RPMI8226 (cell line): Measurements from ENCODE around the gene ALCAM.
"Not testable (repeated sequence)": the region's sequence is repeated elsewhere in the genome, so short reads cannot be mapped to it uniquely, and the experiment has no call there.

ENCODE experiments used
- DNase-seq: peaks from one replicate; pipeline ENCODE4 v3.0.0-alpha.2; 2015

Gene ALCAM

GRCh38 chr3:105534491-105534890 lies 167.8 kb downstream of the ALCAM start:
- no peak for DNase-seq

- no peak for DNase-seq
Measured at GRCh38 chr3:105537371-105538080, 170.8 kb downstream of the ALCAM start.

GRCh38 chr3:105538483-105538882 lies 171.8 kb downstream of the ALCAM start:
- DNase-seq = peak; percentile 4

- no peak for DNase-seq
Measured at GRCh38 chr3:105539897-105540296, 173.2 kb downstream of the ALCAM start.

- no peak for DNase-seq
Measured at GRCh38 chr3:105542282-105543019, 175.7 kb downstream of the ALCAM start.

GRCh38 chr3:105545051-105545450 lies 178.3 kb downstream of the ALCAM start:
- DNase-seq = no peak

GRCh38 chr3:105553851-105554250 lies 187.1 kb downstream of the ALCAM start:
- DNase-seq = no peak

- DNase-seq = no peak
Measured at GRCh38 chr3:105555206-105555605, 188.5 kb downstream of the ALCAM start.

- DNase-seq = no peak
Measured at GRCh38 chr3:105559856-105560255, 193.1 kb downstream of the ALCAM start.

- DNase-seq = no peak
Measured at GRCh38 chr3:105561876-105562275, 195.2 kb downstream of the ALCAM start.

- no peak for DNase-seq
Measured at GRCh38 chr3:105564546-105565288, 198.0 kb downstream of the ALCAM start.

GRCh38 chr3:105571005-105571404 lies 204.3 kb downstream of the ALCAM start:
- DNase-seq = peak; percentile 11

- DNase-seq = no peak
Measured at GRCh38 chr3:105572501-105572900, 205.8 kb downstream of the ALCAM start.

GRCh38 chr3:105579439-105579838 lies 212.7 kb downstream of the ALCAM start:
- no peak for DNase-seq

GRCh38 chr3:105580296-105580965 lies 213.7 kb downstream of the ALCAM start:
- DNase-seq = no peak

- DNase-seq = no peak
Measured at GRCh38 chr3:105582015-105582414, 215.3 kb downstream of the ALCAM start.

- DNase-seq = no peak
Measured at GRCh38 chr3:105584003-105584790, 217.5 kb downstream of the ALCAM start.

GRCh38 chr3:105593315-105593714 lies 226.6 kb downstream of the ALCAM start:
- DNase-seq = no peak

GRCh38 chr3:105594219-105594618 lies 227.5 kb downstream of the ALCAM start:
- DNase-seq = no peak

- no peak for DNase-seq
Measured at GRCh38 chr3:105598042-105598796, 231.5 kb downstream of the ALCAM start.

- DNase-seq = no peak
Measured at GRCh38 chr3:105599350-105599749, 232.6 kb downstream of the ALCAM start.

- DNase-seq = not testable (repeated sequence)
Measured at GRCh38 chr3:105601756-105602155, 235.0 kb downstream of the ALCAM start.
